LoVo (cell line): ENCODE data around the gene DLX4.

Experiments
- DNase-seq: peaks from one replicate; pipeline ENCODE4 v3.0.0-alpha.2; 2016; ENCODE audit warnings: low spot score

Gene DLX4

DNA sequence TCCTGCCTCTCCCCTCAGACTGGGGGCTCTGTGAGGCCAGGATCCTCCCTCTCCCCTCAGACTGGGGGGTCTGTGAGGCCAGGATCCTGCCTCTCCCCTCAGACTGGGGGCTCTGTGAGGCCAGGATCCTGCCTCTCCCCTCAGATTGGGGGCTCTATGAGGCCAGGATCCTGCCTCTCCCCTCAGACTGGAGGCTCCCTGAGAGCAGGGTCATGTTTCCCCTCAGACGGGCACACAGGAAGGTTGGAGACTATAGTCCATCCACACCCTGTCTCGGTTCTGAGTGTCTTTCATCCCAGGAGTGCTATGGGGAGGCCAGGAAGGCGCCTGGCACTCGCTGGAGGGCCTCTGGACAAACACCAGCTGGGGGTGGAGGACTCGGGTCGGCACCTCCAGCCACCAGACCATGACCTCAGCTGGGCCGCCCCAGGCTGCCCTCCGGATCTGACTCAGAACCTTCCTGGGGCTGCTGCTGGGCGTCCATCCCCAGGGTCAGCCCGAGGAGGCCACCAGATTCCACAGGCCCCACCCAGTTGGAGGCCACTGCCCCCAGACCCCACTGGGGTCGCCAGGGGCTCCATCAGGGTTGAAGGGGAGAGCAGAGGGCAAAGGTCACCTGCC, 21.9 kb upstream of the DLX4 start:
- DNase-seq: no peak

DNA sequence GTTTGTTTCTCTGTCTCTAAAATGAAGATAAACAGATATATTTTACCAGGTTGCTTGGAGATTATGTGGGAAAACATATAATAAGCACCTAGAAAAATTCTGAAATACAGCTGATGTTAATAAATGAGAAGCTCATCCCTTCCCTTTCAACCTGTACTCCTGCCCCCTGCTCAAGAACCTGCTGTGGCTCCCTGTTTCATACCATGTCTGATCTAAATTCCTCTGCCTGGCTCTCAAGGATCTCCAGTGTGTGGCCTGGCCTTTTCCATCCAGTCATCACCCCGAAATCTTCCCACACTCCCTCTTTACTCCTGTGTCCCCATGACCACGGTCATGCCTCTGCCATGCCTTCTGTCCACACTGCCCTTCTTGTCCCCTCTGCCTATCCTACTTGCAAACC, 19.4 kb upstream of the DLX4 start:
- no peak for DNase-seq

DNA sequence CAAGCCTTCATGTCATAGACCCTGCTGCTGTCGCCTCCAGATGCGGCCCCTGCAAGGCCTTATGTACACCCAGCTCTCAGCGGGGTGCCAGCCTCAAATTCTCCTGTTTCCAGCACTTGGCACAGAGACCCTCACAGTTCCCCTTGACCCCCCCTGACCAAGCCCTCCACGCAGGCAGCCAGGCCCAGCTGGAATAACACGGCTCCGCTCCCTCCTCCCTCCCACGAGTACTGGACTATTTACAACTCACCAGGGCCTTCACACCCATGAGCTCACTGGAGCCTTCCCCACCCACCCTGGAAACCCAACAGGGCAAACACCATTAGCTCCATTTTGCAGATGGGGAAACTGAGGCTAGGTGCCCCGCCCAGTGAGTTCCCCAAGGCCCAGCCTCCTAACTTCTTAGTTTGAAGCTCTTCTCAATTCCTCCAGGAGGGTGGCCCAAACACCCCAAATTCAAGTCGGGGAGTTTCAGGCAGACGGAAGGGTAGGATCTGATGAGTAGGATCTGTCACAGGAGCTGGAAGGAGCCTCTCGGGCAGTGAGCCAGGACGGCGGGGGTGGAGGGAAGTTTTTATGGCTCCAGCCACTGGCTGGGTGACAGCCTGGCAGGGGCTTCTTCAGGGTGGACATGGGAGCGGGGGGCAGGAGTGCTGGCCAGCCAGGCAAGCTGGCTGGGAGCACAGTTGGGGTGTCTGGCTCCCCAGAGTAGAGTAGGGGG, 17.5 kb upstream of the DLX4 start:
- no peak for DNase-seq

- DNase-seq: peak; percentile 64
These were observed 16.6 kb upstream of the DLX4 start for GRCh38 chr17:49952209-49952911.

DNA sequence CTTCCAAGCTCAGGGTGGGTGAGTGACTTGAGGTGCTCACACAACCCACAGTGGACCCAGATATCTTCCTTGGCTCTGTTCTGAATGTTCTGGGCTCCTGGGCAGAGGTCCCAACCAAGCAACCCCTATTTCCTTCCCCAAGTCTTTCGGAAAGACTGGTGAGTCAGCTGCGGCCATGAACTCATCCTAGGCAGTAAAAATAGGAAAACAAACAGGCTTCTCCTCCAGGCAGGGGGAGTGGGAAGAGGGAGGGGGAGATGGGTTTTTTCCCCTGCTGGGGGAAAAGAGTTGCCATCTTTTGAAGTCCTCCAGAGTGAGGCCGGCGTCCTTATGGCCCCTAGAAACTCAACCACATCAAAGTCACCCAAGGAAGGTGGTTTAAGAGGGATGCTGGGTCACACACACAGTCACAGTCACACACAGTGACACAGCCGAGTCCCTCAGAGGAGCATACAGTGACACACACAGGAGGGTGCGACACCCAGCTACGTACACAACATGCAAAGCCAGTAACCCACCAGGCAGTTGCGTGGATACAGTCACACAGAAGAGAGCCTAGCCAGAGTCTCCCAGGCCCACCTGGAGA, 16.0 kb upstream of the DLX4 start:
- no peak for DNase-seq

DNA sequence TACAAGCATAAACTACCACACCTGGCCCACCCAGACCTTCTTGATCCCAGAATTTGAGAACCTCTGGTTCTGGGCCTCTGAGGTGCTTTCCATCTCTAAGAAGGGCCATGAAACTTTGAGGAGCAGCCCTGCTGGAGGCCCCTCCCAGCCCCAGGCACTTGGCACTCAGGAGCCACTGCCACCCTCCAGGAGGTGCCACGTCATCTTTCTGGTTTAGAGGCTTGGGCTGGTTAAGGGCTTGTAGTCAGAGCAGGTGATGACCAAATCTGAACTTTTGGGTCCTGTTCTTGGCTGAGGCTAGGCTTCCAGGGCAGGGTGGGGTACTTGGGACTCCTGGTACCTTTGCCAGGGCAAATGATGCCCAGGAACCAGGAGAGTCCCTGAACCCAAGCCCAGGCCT, 13.8 kb upstream of the DLX4 start:
- DNase-seq: no peak

- DNase-seq: no peak
These were observed 12.2 kb upstream of the DLX4 start for GRCh38 chr17:49956780-49957179.

DNA sequence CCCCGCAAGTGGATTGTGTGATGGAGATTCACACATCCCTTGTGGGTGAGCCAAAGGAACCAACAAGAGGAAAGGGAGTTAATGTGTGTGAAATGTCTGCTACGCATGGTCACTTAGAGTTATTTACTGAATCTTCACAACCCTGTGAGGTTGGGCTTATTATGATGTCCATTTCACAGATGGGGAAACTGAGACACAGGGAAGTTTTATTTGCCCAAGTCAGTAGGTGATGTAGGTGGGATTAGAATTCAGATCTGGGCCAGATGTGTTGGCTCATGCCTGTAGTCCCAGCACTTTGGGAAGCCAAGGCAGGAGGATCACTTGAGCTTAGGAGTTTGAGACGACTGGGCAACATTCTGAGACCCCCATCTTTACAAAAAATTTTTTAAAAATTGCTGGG, 11.6 kb upstream of the DLX4 start:
- DNase-seq: no peak

GRCh38 chr17:49958723-49959122, 10.3 kb upstream of the DLX4 start:
- DNase-seq: no peak

- peak; percentile 19 for DNase-seq
These were observed 9.6 kb upstream of the DLX4 start for GRCh38 chr17:49959183-49959935.

DNA sequence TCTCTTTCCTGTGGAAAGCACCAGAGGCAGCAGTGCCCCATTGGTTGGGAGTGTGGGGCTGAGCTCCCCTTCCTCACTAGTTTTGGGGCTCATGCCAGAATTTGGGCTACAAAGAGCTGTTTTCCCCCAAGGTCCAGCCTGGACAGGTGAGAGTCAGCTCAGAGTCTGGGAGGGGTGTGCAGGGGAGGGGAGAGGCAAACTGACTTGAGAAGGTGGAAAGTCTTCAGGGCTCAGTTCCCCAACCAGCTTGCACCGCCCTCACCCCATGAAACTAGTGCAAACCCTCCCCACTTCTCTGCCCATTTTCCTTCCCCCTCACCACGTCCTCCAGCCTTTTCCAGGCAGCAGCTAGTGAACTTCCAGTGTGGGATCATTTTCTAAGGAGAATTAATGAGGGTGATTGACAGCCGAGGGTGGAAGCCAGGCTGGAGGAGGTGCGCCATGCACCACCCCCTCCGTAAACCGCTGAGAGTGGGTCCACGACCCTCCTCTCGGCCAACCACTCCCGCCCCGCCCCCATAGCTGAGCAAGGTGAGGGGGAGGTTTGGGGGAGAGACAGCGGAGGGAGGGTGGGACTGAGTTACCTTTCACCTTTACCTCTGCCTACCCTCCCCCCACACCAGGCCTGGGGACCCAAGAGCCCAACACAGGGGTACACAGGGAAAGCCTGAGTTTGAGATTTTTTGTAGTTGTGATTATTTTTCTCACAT, 6.2 kb upstream of the DLX4 start:
- DNase-seq: no peak

- DNase-seq: no peak
These were observed 5.7 kb upstream of the DLX4 start for GRCh38 chr17:49963309-49963625.

DNA sequence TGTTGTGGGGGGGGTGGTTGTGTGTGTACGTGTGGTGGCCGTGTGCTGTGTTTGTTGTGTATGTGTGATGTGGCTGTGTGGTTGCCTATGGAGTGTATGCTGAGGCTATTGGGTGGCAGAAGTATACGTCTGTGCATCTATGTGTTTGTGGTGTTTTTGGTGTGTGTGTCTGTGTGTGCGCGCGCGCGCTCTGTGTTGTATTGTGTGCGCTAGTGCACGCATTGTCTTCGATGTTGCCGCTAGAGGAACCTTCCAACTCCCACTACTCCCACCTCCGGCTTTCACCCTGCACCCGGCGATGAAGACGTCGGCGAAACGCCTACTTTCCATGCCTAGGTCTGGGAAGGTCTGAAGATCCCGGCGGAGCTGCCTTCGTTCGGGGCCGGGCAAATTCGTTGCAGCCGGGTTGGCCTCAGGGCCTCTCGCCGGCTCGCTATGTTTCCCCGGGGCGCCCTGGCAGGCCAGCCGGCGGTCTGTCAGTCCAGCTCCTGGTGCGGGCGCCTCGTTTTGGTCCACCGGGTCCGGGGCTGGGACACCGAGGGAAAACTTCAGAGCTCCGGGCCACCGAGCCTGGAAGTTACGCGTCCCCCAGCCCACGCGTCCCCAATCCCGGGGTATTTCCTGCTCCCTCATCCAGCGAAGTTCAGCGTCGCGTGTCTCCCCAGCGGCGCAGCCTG, 5.2 kb upstream of the DLX4 start:
- no peak for DNase-seq

DNA sequence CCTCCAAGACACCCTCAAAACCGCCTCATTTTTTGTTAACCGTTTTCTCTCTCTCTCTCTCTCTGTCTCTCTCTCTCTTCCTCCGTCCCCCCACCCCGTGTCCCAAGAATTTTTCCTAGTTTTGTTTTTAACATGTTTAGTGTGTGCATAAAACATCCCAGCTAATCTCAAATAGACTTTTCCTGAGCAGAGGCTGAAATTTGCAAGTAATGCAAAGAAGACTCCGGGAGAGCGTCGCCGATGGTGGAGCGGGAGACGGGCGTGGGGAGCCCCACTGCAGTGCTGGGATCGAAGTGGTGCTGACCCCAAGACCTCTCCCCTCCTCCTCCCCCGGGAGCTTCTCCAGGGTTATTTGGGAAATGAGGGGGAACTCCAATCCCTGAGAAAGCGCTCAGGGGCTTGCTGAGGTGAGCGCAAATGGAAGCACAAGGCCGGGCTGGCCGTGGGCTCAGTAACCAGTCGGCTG, 4.7 kb upstream of the DLX4 start:
- DNase-seq: no peak

DNA sequence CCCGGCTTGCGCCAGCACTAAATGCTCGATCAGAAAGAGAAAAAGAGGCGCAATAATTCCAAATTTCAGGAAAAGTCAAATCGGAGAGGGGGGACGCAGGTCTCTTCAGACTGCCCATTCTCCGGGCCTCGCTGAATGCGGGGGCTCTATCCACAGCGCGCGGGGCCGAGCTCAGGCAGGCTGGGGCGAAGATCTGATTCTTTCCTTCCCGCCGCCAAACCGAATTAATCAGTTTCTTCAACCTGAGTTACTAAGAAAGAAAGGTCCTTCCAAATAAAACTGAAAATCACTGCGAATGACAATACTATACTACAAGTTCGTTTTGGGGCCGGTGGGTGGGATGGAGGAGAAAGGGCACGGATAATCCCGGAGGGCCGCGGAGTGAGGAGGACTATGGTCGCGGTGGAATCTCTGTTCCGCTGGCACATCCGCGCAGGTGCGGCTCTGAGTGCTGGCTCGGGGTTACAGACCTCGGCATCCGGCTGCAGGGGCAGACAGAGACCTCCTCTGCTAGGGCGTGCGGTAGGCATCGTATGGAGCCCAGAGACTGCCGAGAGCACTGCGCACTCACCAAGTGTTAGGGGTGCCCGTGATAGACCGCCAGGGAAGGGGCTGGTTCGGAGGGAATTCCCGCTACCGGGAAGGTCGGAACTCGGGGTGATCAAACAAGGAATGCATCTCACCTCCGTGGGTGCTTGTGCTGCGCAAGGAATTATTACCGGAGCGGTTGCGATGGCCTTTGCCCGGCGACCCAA, 4.0 kb upstream of the DLX4 start:
- DNase-seq: no peak

- no peak for DNase-seq
These were observed 3.5 kb upstream of the DLX4 start for GRCh38 chr17:49965524-49965909.

DNA sequence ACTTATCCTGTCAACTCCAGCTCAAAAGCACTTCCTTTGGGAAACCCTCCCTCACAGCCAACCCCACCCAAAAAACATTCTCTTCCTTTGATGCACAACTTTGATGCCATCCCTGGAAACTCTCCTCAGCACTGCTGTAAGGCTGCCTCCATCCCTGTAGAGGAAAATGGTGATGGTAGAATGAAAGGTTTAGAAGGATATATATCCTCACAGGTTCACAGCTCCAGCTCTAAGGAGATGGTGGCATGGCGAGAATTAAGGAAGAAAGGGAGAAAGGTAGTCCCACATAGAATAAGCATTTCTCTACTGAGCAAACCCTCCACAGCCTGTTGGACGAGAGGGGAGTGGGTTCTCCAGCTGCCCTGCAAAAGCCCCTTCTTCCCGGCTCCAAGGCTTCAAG, 2.2 kb upstream of the DLX4 start:
- no peak for DNase-seq

DNA sequence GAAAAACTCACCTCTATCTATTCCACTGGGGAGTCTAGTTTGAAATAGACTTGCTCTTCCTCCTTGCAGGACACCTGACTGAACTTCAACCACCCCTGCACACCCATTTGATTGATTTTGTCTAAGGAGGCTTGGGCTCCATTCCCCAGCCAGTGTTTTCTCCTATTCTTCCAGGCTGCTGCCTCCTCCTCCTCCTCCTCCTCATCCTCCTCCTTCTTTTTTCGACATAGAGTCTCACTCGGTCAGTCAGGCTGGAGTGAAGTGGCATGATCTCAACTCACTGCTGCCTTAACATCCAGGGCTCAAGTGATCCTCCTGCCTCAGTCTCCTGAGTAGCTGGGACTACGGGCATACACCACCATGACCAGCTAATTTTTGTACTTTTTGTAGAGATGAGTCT, 1.8 kb upstream of the DLX4 start:
- no peak for DNase-seq

GRCh38 chr17:49967621-49968404, 1.2 kb upstream of the DLX4 start:
- DNase-seq: peak; percentile 4
